ENCODE measurements around the gene CCNY. TPM values are rescaled to one million over a fixed set of nuclear protein-coding genes. Genes with fewer than 3 reads are reported as not detected.

The CCNY gene
- total and polyA plus RNA-seq, 2 experiments from 2014 or later = 51.5 to 55.8 TPM

DNA sequence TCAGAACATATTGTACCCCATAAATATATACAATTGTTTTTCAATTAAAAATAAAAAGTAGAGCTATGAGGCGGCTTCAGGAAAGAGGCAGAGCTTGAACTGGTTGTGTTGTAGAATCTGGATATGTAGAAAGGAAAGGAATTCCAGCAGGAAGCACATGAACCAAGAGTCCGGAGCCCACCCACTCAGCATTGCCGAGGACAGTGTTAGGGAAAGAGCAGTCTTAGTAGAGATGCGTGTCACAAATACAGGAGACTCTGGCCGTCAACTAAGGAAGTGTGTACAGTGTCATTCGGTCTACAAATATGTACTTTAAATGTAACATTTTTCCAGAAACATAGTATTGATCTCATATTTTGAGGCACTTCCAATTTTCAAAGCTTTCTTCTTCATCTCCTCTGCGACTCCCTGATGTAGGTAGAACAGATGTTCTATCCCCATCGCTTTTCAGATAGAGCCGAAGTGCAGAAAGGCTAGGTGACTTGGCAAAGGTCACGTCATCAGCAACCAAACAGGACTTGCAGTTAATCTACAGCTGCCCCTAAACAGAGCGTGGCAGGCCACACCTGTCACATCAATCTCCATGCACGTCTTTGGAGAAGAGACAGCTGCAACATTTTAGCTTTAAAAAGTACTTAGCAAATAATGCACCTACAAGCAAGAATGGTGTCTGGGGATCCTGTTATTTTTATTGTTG lies 243.6 kb downstream of the CCNY start:
- WGBS (ENCODE audit: low lambda C conversion rate, missing lambda C conversion rate) = 82% methylated on average over 12 of the region's 12 CpGs
- no peaks in the 10 kb centered on the region for H3K9me2 ChIP-seq (replicated peaks; ENCODE audit: insufficient read depth)
- no peak for DNase-seq (ENCODE audit: low spot score)
- TF ChIP-seq EZH2 (IDR thresholded peaks at IDR 0.05; ENCODE audit: borderline replicate concordance) = no peak
- TF ChIP-seq EZH2phosphoT487 (IDR thresholded peaks at IDR 0.05; ENCODE audit: low read depth, severe bottlenecking, unreplicated experiment) = no peak
- TF ChIP-seq CTCF (IDR thresholded peaks at IDR 0.05; ENCODE audit: poor library complexity) = no peak
- H3K4me3 ChIP-seq = no peak overlapping the region
- H3K36me3 ChIP-seq (replicated peaks; ENCODE audit: insufficient read depth, low read depth) = no peaks in the 10 kb centered on the region
- H3K9me3 ChIP-seq (ENCODE audit: low read depth) = no peaks in the 10 kb centered on the region
- H3K4me1 ChIP-seq (ENCODE audit: insufficient read depth) = no peaks in the 10 kb centered on the region
- no peaks in the 10 kb centered on the region for H3K79me2 ChIP-seq
- no peaks in the 10 kb centered on the region for H3K27me3 ChIP-seq
- no peak overlapping the region for H3K27ac ChIP-seq
- H4K20me1 ChIP-seq (ENCODE audit: insufficient read depth, poor library complexity, severe bottlenecking) = no peaks in the 10 kb centered on the region
- H2AFZ ChIP-seq = no peak overlapping the region
- H3K4me2 ChIP-seq = no peak overlapping the region

DNA sequence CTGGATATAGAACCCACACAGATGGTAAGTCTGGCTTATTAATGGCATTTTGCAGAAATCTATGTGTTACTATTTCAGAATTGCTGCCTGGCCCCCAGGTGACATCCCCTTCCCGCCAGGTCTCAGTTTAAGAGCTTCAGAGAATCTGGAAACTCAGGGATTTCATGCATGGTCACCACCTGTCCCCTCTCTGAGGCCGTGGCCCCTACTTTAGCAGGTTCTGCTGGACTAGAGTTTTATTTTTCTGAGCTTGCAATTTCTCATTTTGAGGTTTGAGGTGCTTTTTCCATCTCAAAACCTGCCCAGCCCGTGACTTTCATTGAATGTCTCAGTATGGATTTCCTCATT lies 244.1 kb downstream of the CCNY start:
- no peak for TF ChIP-seq EZH2phosphoT487 (IDR thresholded peaks at IDR 0.05; ENCODE audit: low read depth, severe bottlenecking, unreplicated experiment)
- no peak for TF ChIP-seq CTCF (IDR thresholded peaks at IDR 0.05; ENCODE audit: poor library complexity)
- no peak for TF ChIP-seq EZH2 (IDR thresholded peaks at IDR 0.05; ENCODE audit: borderline replicate concordance)
- Histone ChIP-seq H3K36me3 (replicated peaks; ENCODE audit: insufficient read depth, low read depth) (no peaks in the 10 kb centered on the region), H3K27ac (no peak overlapping the region), H4K20me1 (ENCODE audit: insufficient read depth, poor library complexity, severe bottlenecking) (no peaks in the 10 kb centered on the region), H3K4me1 (ENCODE audit: insufficient read depth) (no peaks in the 10 kb centered on the region), H3K4me3 (no peak overlapping the region), H3K4me2 (no peak overlapping the region), H2AFZ (no peak overlapping the region), H3K9me3 (ENCODE audit: low read depth) (no peaks in the 10 kb centered on the region), H3K27me3 (no peaks in the 10 kb centered on the region), H3K9me2 (replicated peaks; ENCODE audit: insufficient read depth) (no peaks in the 10 kb centered on the region), H3K79me2 (no peaks in the 10 kb centered on the region)
- 88% methylated on average over 3 of the region's 3 CpGs for WGBS (ENCODE audit: low lambda C conversion rate, missing lambda C conversion rate)
- no peak for DNase-seq (ENCODE audit: low spot score)

DNA sequence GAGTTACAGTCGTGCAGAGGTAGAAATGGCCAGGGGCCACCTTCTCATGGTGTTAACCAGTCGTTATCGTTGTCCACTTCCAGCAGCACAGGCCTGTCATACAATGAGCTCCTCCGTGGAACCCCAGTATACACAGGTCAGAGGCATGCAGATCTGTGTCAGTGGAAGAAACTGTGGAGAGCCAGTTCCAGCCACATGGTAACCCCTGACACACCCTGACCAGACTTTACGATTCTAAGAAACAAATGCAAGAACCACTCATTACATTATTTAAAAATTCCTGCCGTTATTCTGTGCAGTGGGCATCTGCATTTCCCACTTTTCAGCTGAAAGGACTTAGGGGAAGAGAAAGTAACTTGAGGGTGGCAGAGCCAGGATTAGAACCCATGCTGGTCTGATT lies 245.3 kb downstream of the CCNY start:
- Histone ChIP-seq H3K79me2 (no peaks in the 10 kb centered on the region), H3K4me2 (no peak overlapping the region), H3K27ac (no peak overlapping the region), H3K4me3 (no peak overlapping the region), H3K27me3 (no peaks in the 10 kb centered on the region), H2AFZ (no peak overlapping the region), H3K9me3 (ENCODE audit: low read depth) (no peaks in the 10 kb centered on the region), H4K20me1 (ENCODE audit: insufficient read depth, poor library complexity, severe bottlenecking) (no peaks in the 10 kb centered on the region), H3K36me3 (replicated peaks; ENCODE audit: insufficient read depth, low read depth) (no peaks in the 10 kb centered on the region), H3K9me2 (replicated peaks; ENCODE audit: insufficient read depth) (no peaks in the 10 kb centered on the region), H3K4me1 (ENCODE audit: insufficient read depth) (no peaks in the 10 kb centered on the region)
- DNase-seq (ENCODE audit: low spot score) = no peak
- no peak for TF ChIP-seq EZH2 (IDR thresholded peaks at IDR 0.05; ENCODE audit: borderline replicate concordance)
- TF ChIP-seq EZH2phosphoT487 (IDR thresholded peaks at IDR 0.05; ENCODE audit: low read depth, severe bottlenecking, unreplicated experiment) = no peak
- no peak for TF ChIP-seq CTCF (IDR thresholded peaks at IDR 0.05; ENCODE audit: poor library complexity)
- 89% methylated on average over 6 of the region's 6 CpGs for WGBS (ENCODE audit: low lambda C conversion rate, missing lambda C conversion rate)

Data from hepatocyte (in vitro differentiated cells).